GOT3 (cell line): Measurements from ENCODE around the gene FBXO31.
A peak's percentile ranks its signal among the peaks of the same experiment; 100 is the strongest.

ENCODE experiments used
- DNase-seq: peaks from one replicate; lab custom pipeline; 2025; ENCODE audit warnings: mixed read lengths; lab: John Stamatoyannopoulos, UW

Gene FBXO31

DNA sequence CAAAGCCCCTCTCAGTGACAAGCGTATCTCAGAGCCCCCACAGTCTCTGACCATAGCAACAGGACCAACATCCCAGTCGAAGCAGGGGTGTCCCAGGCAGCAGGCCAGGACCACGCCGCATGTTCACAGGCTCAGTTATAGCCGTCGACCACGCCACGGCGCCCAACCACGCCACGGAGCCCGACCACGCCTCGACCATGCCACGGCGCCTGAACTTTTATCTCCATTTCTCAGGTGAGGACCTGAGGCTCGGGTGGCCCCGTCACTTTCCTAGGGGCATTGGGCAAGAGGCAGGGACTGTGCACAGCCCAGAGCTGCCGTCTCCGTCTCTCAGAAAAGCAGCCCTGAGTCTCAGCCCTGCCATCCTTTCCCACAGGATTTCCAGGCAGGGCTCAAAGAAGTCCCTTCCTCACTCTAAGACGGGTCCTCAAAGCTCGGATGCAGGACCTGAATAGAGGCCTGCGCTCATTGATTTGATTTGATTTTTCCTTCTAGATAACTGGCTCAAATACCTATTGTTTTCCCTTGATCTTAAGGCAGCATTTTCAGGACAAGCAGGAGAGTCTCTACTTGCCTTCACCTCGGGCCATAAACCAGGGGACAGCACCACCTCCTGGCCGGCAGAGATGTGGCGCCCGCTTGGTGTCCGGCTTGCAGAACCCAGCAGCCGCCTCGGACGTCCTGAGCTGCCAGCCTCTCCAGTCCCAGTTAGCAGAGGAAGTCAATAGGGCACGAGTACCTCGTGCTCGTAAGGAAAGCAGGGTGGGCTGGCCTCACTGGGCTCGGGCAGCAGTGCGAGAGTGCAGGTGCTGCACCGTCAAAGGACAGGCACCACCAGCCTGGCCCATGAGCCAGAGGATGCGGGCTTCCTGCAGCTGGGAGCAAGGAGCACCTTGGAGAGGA, 105.1 kb downstream of the FBXO31 start:
- DNase-seq: peak; percentile 42
